ENCODE measurements around the gene RLBP1.

RLBP1 gene

GRCh38 chr15:89206908-89207331 is 14.5 kb downstream of the RLBP1 start:
- DNase-seq (ENCODE audit: low read depth, low spot score), result peak; percentile 49

- DNase-seq (ENCODE audit: low read depth, low spot score), result no peak
Measured at GRCh38 chr15:89205991-89206585, 15.3 kb downstream of the RLBP1 start.

- DNase-seq (ENCODE audit: low read depth, low spot score), result peak; percentile 7
Measured at GRCh38 chr15:89203705-89204273, 17.6 kb downstream of the RLBP1 start.

GRCh38 chr15:89201465-89202005 is 19.8 kb downstream of the RLBP1 start:
- no peak for DNase-seq (ENCODE audit: low read depth, low spot score)

- no peak for DNase-seq (ENCODE audit: low read depth, low spot score)
Measured at GRCh38 chr15:89200182-89200581, 21.2 kb downstream of the RLBP1 start.

- DNase-seq (ENCODE audit: low read depth, low spot score), result no peak
Measured at GRCh38 chr15:89199746-89200145, 21.6 kb downstream of the RLBP1 start.

GRCh38 chr15:89198934-89199333 is 22.4 kb downstream of the RLBP1 start:
- DNase-seq (ENCODE audit: low read depth, low spot score), result no peak

- DNase-seq (ENCODE audit: low read depth, low spot score), result no peak
Measured at GRCh38 chr15:89198196-89198595, 23.2 kb downstream of the RLBP1 start.

- DNase-seq (ENCODE audit: low read depth, low spot score), result no peak
Measured at GRCh38 chr15:89197503-89197971, 23.8 kb downstream of the RLBP1 start.

- DNase-seq (ENCODE audit: low read depth, low spot score), result no peak
Measured at GRCh38 chr15:89196994-89197393, 24.4 kb downstream of the RLBP1 start.

GRCh38 chr15:89196241-89196640 is 25.1 kb downstream of the RLBP1 start:
- DNase-seq (ENCODE audit: low read depth, low spot score), result no peak

- DNase-seq (ENCODE audit: low read depth, low spot score), result no peak
Measured at GRCh38 chr15:89195836-89196235, 25.5 kb downstream of the RLBP1 start.

- no peak for DNase-seq (ENCODE audit: low read depth, low spot score)
Measured at GRCh38 chr15:89194608-89195007, 26.8 kb downstream of the RLBP1 start.

- no peak for DNase-seq (ENCODE audit: low read depth, low spot score)
Measured at GRCh38 chr15:89192766-89193165, 28.6 kb downstream of the RLBP1 start.

- DNase-seq (ENCODE audit: low read depth, low spot score), result no peak
Measured at GRCh38 chr15:89192136-89192535, 29.2 kb downstream of the RLBP1 start.

- DNase-seq (ENCODE audit: low read depth, low spot score), result no peak
Measured at GRCh38 chr15:89187986-89188514, 33.3 kb downstream of the RLBP1 start.

GRCh38 chr15:89187301-89187985 is 33.9 kb downstream of the RLBP1 start:
- DNase-seq (ENCODE audit: low read depth, low spot score), result no peak

- no peak for DNase-seq (ENCODE audit: low read depth, low spot score)
Measured at GRCh38 chr15:89186803-89187202, 34.6 kb downstream of the RLBP1 start.

GRCh38 chr15:89184886-89185526 is 36.4 kb downstream of the RLBP1 start:
- DNase-seq (ENCODE audit: low read depth, low spot score), result no peak

GRCh38 chr15:89184357-89184756 is 37.0 kb downstream of the RLBP1 start:
- no peak for DNase-seq (ENCODE audit: low read depth, low spot score)

GRCh38 chr15:89179966-89180875 is 41.2 kb downstream of the RLBP1 start:
- DNase-seq (ENCODE audit: low read depth, low spot score), result no peak

Measured in activated CD4-positive, CD25-positive, alpha-beta regulatory T cell treated with anti-CD3 and anti-CD28 coated beads, Interleukin-2, amount 50 U/mL, for 16 hours (primary cell).